Muscle layer of colon (tissue), 2 donors: Measurements from ENCODE around the gene GPRC5C.

Experiments
- H3K27ac ChIP-seq: one replicate; pipeline ENCODE4 v1.7.0; 2013; ENCODE audit warnings: low read depth, mild to moderate bottlenecking, low read length, moderate library complexity
- H3K27me3 ChIP-seq, 2 donors: one replicate each; pipeline ENCODE4 v1.7.0; 2013; ENCODE audit warnings: low read length in 2 of 2, mild to moderate bottlenecking in 2 of 2; ENCODE audit not compliant: insufficient read depth in 2 of 2, control insufficient read depth in 1 of 2
- H3K36me3 ChIP-seq: one replicate; pipeline ENCODE4 v1.7.0; 2013; ENCODE audit warnings: mild to moderate bottlenecking, low read length; ENCODE audit not compliant: insufficient read depth
- H3K4me1 ChIP-seq: one replicate; pipeline ENCODE4 v1.7.0; 2013; ENCODE audit warnings: mild to moderate bottlenecking, low read length; ENCODE audit not compliant: insufficient read depth
- H3K4me3 ChIP-seq, 2 donors: one replicate each; pipeline ENCODE4 v1.7.0; 2013; ENCODE audit warnings: low read length in 2 of 2, low read depth in 1 of 2, mild to moderate bottlenecking in 1 of 2, moderate library complexity in 1 of 2
- H3K9ac ChIP-seq: one replicate; pipeline ENCODE4 v1.7.0; 2013; ENCODE audit warnings: low read length
- H3K9me3 ChIP-seq: one replicate; pipeline ENCODE4 v1.7.0; 2013; ENCODE audit warnings: mild to moderate bottlenecking, low read length
- donor health status: abdominal sarcoma.
- donor health status: Adenocarcinoma of cecum.

GPRC5C gene

DNA sequence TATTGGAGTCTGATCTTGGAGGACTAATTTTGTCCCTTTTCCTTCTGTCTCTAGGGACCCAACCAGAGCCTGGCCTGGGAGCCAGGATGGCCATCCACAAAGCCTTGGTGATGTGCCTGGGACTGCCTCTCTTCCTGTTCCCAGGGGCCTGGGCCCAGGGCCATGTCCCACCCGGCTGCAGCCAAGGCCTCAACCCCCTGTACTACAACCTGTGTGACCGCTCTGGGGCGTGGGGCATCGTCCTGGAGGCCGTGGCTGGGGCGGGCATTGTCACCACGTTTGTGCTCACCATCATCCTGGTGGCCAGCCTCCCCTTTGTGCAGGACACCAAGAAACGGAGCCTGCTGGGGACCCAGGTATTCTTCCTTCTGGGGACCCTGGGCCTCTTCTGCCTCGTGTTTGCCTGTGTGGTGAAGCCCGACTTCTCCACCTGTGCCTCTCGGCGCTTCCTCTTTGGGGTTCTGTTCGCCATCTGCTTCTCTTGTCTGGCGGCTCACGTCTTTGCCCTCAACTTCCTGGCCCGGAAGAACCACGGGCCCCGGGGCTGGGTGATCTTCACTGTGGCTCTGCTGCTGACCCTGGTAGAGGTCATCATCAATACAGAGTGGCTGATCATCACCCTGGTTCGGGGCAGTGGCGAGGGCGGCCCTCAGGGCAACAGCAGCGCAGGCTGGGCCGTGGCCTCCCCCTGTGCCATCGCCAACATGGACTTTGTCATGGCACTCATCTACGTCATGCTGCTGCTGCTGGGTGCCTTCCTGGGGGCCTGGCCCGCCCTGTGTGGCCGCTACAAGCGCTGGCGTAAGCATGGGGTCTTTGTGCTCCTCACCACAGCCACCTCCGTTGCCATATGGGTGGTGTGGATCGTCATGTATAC lies 8.0 kb downstream of the GPRC5C start:
- Histone ChIP-seq H3K9ac (no peak overlapping the region), H3K4me1 (peaks cover 23% of the 10 kb centered on the region), H3K27me3 (no peaks in the 10 kb centered on the region), H3K4me3 (no peak overlapping the region), H3K27ac (no peak overlapping the region), H3K9me3 (no peaks in the 10 kb centered on the region), H3K36me3 (no peaks in the 10 kb centered on the region)

- Histone ChIP-seq H3K9me3 (no peaks in the 10 kb centered on the region), H3K36me3 (no peaks in the 10 kb centered on the region), H3K27ac (no peak overlapping the region), H3K4me1 (peaks cover 23% of the 10 kb centered on the region), H3K4me3 (no peak overlapping the region), H3K27me3 (no peaks in the 10 kb centered on the region), H3K9ac (no peak overlapping the region)
These were observed 9.6 kb downstream of the GPRC5C start for GRCh38 chr17:74441537-74441936.

GRCh38 chr17:74442291-74442669 lies 10.4 kb downstream of the GPRC5C start:
- Histone ChIP-seq H3K4me1 (peaks cover 23% of the 10 kb centered on the region), H3K27me3 (no peaks in the 10 kb centered on the region), H3K9ac (no peak overlapping the region), H3K4me3 (no peak overlapping the region), H3K27ac (no peak overlapping the region), H3K36me3 (no peaks in the 10 kb centered on the region), H3K9me3 (no peaks in the 10 kb centered on the region)

DNA sequence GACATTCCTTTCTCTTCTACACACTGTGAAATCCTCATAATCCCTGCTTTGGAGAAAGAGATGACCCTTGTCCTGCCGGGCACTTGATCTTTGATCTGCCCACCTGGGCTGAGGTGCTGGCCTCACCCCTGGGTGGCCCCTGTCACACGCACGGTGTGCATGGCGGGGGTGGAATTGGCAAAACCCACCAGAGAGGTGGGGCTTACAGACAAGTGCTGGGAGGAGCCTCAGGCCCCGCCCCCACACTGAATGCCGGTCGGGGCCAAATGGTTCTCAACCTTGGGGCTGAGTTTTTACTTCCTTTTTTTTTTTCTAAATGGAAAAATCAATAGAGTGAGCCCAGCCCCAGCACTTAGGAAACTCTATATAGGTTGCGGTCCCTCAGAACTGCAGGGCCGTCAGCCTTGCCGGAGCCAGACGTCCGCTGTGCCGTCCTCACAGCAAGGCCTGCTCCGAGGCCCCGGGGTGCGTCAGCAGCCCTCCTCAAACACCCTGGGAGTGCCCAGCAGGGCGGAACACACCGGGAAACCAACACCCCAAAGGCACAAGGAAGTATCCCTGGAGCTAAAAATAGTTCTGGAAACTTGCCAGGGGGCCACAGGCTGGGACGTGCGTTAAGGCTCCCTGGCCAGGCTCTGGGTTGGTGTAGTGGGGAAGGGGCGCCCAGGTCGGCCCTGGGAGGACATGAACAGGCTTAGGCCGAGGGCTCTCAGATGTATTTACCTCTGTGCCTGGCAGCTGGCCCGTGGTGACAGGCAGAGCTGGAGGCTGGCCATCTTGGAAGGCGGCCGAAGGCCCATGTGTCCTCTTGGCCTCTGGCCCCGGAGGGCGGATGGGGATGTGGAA lies 11.0 kb downstream of the GPRC5C start:
- H3K4me1 ChIP-seq, result peaks cover 23% of the 10 kb centered on the region
- H3K4me3 ChIP-seq, result peak overlapping the region in 1 of 2 donors; percentile 35
- no peaks in the 10 kb centered on the region for H3K9me3 ChIP-seq
- no peaks in the 10 kb centered on the region for H3K27me3 ChIP-seq
- no peaks in the 10 kb centered on the region for H3K36me3 ChIP-seq
- no peak overlapping the region for H3K9ac ChIP-seq
- peak overlapping the region; percentile 43 for H3K27ac ChIP-seq

- Histone ChIP-seq H3K9me3 (no peaks in the 10 kb centered on the region), H3K27ac (peak overlapping the region; percentile 7), H3K9ac (no peak overlapping the region), H3K4me3 (peak overlapping the region in 1 of 2 donors; percentile 35), H3K36me3 (no peaks in the 10 kb centered on the region), H3K27me3 (no peaks in the 10 kb centered on the region), H3K4me1 (peaks cover 23% of the 10 kb centered on the region)
These were observed 11.8 kb downstream of the GPRC5C start for GRCh38 chr17:74443516-74444296.

- Histone ChIP-seq H3K27ac (no peak overlapping the region), H3K4me3 (no peak overlapping the region), H3K9ac (no peak overlapping the region)
These were observed 12.5 kb downstream of the GPRC5C start for GRCh38 chr17:74444406-74444805.

GRCh38 chr17:74445158-74445557 lies 13.3 kb downstream of the GPRC5C start:
- Histone ChIP-seq H3K4me3 (no peak overlapping the region), H3K27ac (no peak overlapping the region), H3K36me3 (no peaks in the 10 kb centered on the region), H3K27me3 (no peaks in the 10 kb centered on the region), H3K9ac (no peak overlapping the region), H3K4me1 (peaks cover 23% of the 10 kb centered on the region), H3K9me3 (no peaks in the 10 kb centered on the region)

More at GRCh38 chr17:74444406-74444805, 12.5 kb downstream of the GPRC5C start:
- peaks cover 23% of the 10 kb centered on the region for H3K4me1 ChIP-seq
- H3K9me3 ChIP-seq, result no peaks in the 10 kb centered on the region
- no peaks in the 10 kb centered on the region for H3K36me3 ChIP-seq
- H3K27me3 ChIP-seq, result no peaks in the 10 kb centered on the region

- no peak overlapping the region for H3K9ac ChIP-seq
- no peaks in the 10 kb centered on the region for H3K27me3 ChIP-seq
- H3K36me3 ChIP-seq, result no peaks in the 10 kb centered on the region
- H3K4me3 ChIP-seq, result no peak overlapping the region
- H3K9me3 ChIP-seq, result no peaks in the 10 kb centered on the region
- peaks cover 23% of the 10 kb centered on the region for H3K4me1 ChIP-seq
- no peak overlapping the region for H3K27ac ChIP-seq
These were observed 14.9 kb downstream of the GPRC5C start for GRCh38 chr17:74446551-74447500.

- Histone ChIP-seq H3K4me3 (no peak overlapping the region), H3K9ac (no peak overlapping the region), H3K4me1 (peaks cover 17% of the 10 kb centered on the region), H3K27ac (no peak overlapping the region), H3K27me3 (no peaks in the 10 kb centered on the region), H3K9me3 (no peaks in the 10 kb centered on the region), H3K36me3 (no peaks in the 10 kb centered on the region)
These were observed 15.8 kb downstream of the GPRC5C start for GRCh38 chr17:74447628-74448159.

DNA sequence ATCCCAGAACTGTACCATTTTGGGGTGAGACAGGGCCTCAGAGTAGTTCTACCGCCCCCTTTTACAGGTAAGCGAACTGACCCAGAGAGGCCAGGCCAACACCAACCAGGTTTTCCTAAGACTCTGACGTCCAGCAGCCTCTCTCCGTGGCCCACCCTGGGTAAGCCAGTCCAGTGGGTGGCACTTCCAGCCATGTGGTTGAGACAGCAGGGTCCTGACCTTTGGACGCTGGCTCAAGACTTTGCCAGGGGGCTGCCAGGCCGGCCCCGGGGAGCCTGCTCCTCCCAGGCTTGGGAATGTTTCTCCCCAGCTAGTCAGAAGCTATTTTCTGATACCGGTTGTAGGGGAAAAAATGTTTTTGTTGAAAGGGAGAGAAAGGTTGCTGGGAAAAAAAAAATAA lies 16.9 kb downstream of the GPRC5C start:
- Histone ChIP-seq H3K9me3 (no peaks in the 10 kb centered on the region), H3K36me3 (no peaks in the 10 kb centered on the region), H3K27ac (no peak overlapping the region), H3K4me1 (peaks cover 13% of the 10 kb centered on the region), H3K27me3 (no peaks in the 10 kb centered on the region), H3K9ac (no peak overlapping the region), H3K4me3 (no peak overlapping the region)
